ENCODE data around the gene ASPG. TPM values are rescaled to one million over a fixed set of nuclear protein-coding genes. Genes with fewer than 3 reads are reported as not detected.

Gene ASPG
- total RNA-seq, 2 experiments from 2014 or later: not detected

DNA sequence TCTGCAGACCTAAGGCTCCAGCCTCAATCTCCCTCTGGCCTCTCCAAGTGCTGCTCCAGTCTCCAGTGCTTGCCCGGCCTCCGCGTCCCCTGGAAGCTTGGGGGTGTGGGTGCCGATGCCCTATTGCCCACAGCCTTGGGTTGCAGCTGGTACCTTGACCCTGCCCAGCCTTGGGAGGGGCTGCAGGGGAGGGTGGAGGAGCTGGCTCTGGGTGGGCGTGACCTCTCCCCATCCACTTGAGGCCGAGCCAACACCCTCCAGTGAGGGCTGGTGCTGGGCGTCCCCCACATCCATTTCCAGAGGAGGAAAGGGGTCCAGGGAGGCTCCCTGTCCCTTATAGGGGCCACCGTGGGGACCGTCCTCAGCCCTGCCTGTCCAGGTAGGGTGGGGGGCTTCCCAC is 77.0 kb downstream of the ASPG start:
- CTCF ChIA-PET: no interaction called here
- POLR2A ChIA-PET: no interaction called here

GRCh38 chr14:104163541-104163940 is 78.0 kb downstream of the ASPG start:
- CTCF ChIA-PET: no interaction called here
- no peaks in the 10 kb centered on the region for H3K27me3 ChIP-seq (ENCODE audit: control insufficient read depth in 1 of 2, insufficient read depth in 2 of 2, low read length in 2 of 2)
- POLR2A ChIA-PET: no interaction called here
- DNase-seq: no peak
- H3K27ac Mint-ChIP-seq: no peak overlapping the region
- no peaks in the 10 kb centered on the region for H3K9me3 Mint-ChIP-seq
- no peaks in the 10 kb centered on the region for H3K4me1 Mint-ChIP-seq (ENCODE audit: low read depth)
- H3K27ac ChIP-seq (ENCODE audit: low read depth in 1 of 2, low read length in 2 of 2): no peak overlapping the region
- no peaks in the 10 kb centered on the region for H3K4me1 ChIP-seq (ENCODE audit: insufficient read depth, low read length)
- H3K36me3 Mint-ChIP-seq (ENCODE audit: low read depth): no peaks in the 10 kb centered on the region
- no peaks in the 10 kb centered on the region for H3K36me3 ChIP-seq (ENCODE audit: insufficient read depth, low read length)
- no peak overlapping the region for H3K4me3 ChIP-seq (ENCODE audit: low read length)
- H3K9me3 ChIP-seq (ENCODE audit: control insufficient read depth in 1 of 2, insufficient read depth in 1 of 2, low read length in 2 of 2): no peaks in the 10 kb centered on the region
- H3K4me3 Mint-ChIP-seq: no peak overlapping the region
- TF ChIP-seq CTCF (IDR thresholded peaks at IDR 0.05): no peak
- intact Hi-C loops (cut with DNase I, micrococcal nuclease): no loop called here
- no peaks in the 10 kb centered on the region for H3K27me3 Mint-ChIP-seq
- no peak for ATAC-seq (ENCODE audit: poor library complexity)

More for the DNA sequence above, 77.0 kb downstream of the ASPG start:
- no peak overlapping the region for H3K27ac ChIP-seq (ENCODE audit: low read depth in 1 of 2, low read length in 2 of 2)
- no peak overlapping the region for H3K4me3 ChIP-seq (ENCODE audit: low read length)
- Mint-ChIP-seq H3K9me3 (no peaks in the 10 kb centered on the region), H3K27me3 (no peaks in the 10 kb centered on the region), H3K36me3 (ENCODE audit: low read depth) (no peaks in the 10 kb centered on the region), H3K4me1 (ENCODE audit: low read depth) (no peaks in the 10 kb centered on the region), H3K4me3 (no peak overlapping the region), H3K27ac (no peak overlapping the region)
- ATAC-seq (ENCODE audit: poor library complexity): no peak
- no peak for TF ChIP-seq CTCF (IDR thresholded peaks at IDR 0.05)
- no peaks in the 10 kb centered on the region for H3K4me1 ChIP-seq (ENCODE audit: insufficient read depth, low read length)
- no peak for DNase-seq
- no peaks in the 10 kb centered on the region for H3K9me3 ChIP-seq (ENCODE audit: control insufficient read depth in 1 of 2, insufficient read depth in 1 of 2, low read length in 2 of 2)
- H3K27me3 ChIP-seq (ENCODE audit: control insufficient read depth in 1 of 2, insufficient read depth in 2 of 2, low read length in 2 of 2): no peaks in the 10 kb centered on the region
- intact Hi-C loops (cut with DNase I, micrococcal nuclease): no loop called here
- H3K36me3 ChIP-seq (ENCODE audit: insufficient read depth, low read length): no peaks in the 10 kb centered on the region

- DNase-seq (no peak), ATAC-seq (ENCODE audit: poor library complexity) (no peak)
- no peak for TF ChIP-seq CTCF (IDR thresholded peaks at IDR 0.05)
- Mint-ChIP-seq H3K36me3 (ENCODE audit: low read depth) (no peaks in the 10 kb centered on the region), H3K4me1 (ENCODE audit: low read depth) (no peaks in the 10 kb centered on the region), H3K27ac (no peak overlapping the region), H3K4me3 (no peak overlapping the region), H3K27me3 (no peaks in the 10 kb centered on the region), H3K9me3 (no peaks in the 10 kb centered on the region)
- Histone ChIP-seq H3K4me1 (ENCODE audit: insufficient read depth, low read length) (no peaks in the 10 kb centered on the region), H3K4me3 (ENCODE audit: low read length) (no peak overlapping the region), H3K27ac (ENCODE audit: low read depth in 1 of 2, low read length in 2 of 2) (no peak overlapping the region), H3K9me3 (ENCODE audit: control insufficient read depth in 1 of 2, insufficient read depth in 1 of 2, low read length in 2 of 2) (no peaks in the 10 kb centered on the region), H3K36me3 (ENCODE audit: insufficient read depth, low read length) (no peaks in the 10 kb centered on the region), H3K27me3 (ENCODE audit: control insufficient read depth in 1 of 2, insufficient read depth in 2 of 2, low read length in 2 of 2) (no peaks in the 10 kb centered on the region)
- POLR2A ChIA-PET: no interaction called here
- CTCF ChIA-PET: no interaction called here
- intact Hi-C loops (cut with DNase I, micrococcal nuclease): no loop called here
Observed at GRCh38 chr14:104164041-104164440, 78.5 kb downstream of the ASPG start.

Data from CD4-positive, alpha-beta T cell (primary cell).